ENCODE measurements around the gene PDLIM1. TPM values are rescaled to one million over a fixed set of nuclear protein-coding genes. Genes with fewer than 3 reads are reported as not detected.
"Not testable (repeated sequence)": the region's sequence is repeated elsewhere in the genome, so short reads cannot be mapped to it uniquely, and the experiment has no call there.

Gene PDLIM1
- total RNA-seq, 1 experiment from 2014 or later, result 202 TPM

DNA sequence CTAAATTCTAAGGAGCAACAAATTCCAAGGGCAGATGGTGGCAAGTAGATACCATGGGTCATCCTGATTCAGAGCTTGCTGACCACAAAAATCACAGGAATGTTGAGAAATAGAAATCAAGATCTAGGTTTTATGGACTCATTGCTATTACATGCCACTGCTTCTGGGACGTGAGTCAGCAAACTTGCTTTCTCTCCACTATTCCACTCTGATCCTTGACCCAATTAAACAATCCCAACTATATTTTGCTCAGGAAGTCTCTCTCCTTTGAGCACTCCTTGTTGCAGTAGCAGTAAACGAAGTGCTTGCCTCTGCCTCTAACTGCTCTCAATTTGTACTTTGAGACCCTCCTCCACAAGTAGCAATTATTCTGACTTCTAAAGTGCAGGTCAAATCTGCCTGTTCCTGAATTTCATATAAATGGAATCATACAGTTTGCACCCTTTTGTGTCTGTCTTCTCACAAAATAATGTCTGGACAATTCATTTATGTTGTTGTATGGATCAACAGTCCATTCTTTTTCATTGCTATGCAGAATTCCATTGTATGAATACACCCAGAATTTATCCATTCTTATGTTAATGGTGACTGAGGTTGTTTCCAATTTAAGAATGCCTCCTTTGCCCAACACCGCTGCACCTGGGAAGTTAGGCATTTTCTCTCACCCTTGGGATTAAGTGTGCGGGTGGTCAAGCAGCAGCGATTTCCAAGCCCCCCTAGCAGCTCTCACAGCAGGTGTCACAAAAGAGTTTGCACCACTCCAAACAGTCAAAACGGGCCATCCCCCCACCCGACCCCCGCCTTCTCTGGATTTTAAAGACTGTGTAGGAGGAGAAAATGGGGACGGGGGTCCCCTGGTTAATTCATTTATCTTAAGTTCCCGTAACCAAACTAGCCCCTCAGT, 60.8 kb downstream of the PDLIM1 start:
- Histone ChIP-seq H3F3A (ENCODE audit: insufficient read depth, low read depth) (peaks cover 42% of the 10 kb centered on the region), H3K4me1 (replicated peaks; ENCODE audit: insufficient read depth) (peaks cover 47% of the 10 kb centered on the region), H3K79me2 (ENCODE audit: low read depth) (no peaks in the 10 kb centered on the region), H3K4me3 (peak overlapping the region; percentile 33; the same call in 1 of the 2 replicates), H3K4me2 (peak overlapping the region; percentile 59), H3K36me3 (ENCODE audit: low read depth) (peaks cover 16% of the 10 kb centered on the region), H4K20me1 (ENCODE audit: insufficient read depth) (no peaks in the 10 kb centered on the region), H3K27me3 (ENCODE audit: insufficient read depth, low read depth) (no peaks in the 10 kb centered on the region), H3K9me2 (ENCODE audit: insufficient read depth) (no peaks in the 10 kb centered on the region), H3K9me3 (ENCODE audit: insufficient read depth, low read depth) (no peaks in the 10 kb centered on the region; the same call in 1 of the 2 replicates), H2AFZ (no peak overlapping the region), H3K27ac (peak overlapping the region; percentile 98)
- TSS peak; percentile 78 for BruUV-seq (replicated peaks)
- intact Hi-C loops (cut with micrococcal nuclease; ENCODE audit: unreplicated experiment), result loop anchor here (1.0 to 2.0 kb wide), 2 partner anchors 9 to 35 kb away; no protein-coding TSS in a partner anchor
- POLR2A ChIA-PET (ENCODE audit: unreplicated experiment), result no interaction called here
- peak; percentile 48 to 94 for DNase-seq
- CTCF ChIA-PET, result no interaction called here
- no peak for TF ChIP-seq EZH2 (IDR thresholded peaks at IDR 0.05; ENCODE audit: low read depth)
- TF ChIP-seq, protein P1, sequence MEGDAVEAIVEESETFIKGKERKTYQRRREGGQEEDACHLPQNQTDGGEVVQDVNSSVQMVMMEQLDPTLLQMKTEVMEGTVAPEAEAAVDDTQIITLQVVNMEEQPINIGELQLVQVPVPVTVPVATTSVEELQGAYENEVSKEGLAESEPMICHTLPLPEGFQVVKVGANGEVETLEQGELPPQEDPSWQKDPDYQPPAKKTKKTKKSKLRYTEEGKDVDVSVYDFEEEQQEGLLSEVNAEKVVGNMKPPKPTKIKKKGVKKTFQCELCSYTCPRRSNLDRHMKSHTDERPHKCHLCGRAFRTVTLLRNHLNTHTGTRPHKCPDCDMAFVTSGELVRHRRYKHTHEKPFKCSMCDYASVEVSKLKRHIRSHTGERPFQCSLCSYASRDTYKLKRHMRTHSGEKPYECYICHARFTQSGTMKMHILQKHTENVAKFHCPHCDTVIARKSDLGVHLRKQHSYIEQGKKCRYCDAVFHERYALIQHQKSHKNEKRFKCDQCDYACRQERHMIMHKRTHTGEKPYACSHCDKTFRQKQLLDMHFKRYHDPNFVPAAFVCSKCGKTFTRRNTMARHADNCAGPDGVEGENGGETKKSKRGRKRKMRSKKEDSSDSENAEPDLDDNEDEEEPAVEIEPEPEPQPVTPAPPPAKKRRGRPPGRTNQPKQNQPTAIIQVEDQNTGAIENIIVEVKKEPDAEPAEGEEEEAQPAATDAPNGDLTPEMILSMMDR (conservative IDR thresholded peaks at IDR 0.05), result no peak

DNA sequence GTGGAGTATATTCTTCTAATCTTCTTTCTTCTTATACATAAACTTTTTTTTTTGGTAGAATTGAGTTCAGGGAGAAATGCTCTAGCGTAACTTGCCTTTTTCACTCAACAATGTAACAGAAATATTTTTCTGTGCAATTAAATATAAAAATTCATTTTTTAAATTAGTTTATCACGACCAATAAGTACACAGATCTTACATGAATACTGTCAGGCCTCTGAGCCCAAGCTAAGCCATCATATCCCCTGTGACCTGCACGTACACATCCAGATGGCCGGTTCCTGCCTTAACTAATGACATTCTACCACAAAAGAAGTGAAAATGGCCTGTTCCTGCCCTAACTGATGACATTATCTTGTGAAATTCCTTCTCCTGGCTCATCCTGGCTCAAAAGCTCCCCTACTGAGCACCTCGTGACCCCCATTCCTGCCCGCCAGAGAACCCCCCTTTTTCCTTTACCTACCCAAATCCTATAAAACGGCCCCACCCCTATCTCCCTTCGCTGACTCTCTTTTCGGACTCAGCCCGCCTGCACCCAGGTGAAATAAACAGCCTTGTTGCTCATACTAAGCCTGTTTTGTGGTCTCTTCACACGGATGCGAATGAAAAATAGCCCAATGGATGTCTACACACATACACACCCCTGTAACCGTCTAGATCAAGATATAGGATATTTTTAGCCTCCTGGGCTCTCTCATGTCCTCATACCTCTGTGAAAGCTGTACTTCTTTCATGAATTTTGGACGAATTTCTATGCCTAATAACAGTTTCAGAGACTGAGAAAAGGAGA, 61.7 kb downstream of the PDLIM1 start:
- H4K20me1 ChIP-seq (ENCODE audit: insufficient read depth); H3K9me2 ChIP-seq (ENCODE audit: insufficient read depth); H3K9me3 ChIP-seq (ENCODE audit: insufficient read depth, low read depth); DNase-seq; H3K27me3 ChIP-seq (ENCODE audit: insufficient read depth, low read depth); H2AFZ ChIP-seq; H3K79me2 ChIP-seq (ENCODE audit: low read depth); CTCF ChIA-PET; BruUV-seq (replicated peaks); POLR2A ChIA-PET (ENCODE audit: unreplicated experiment): not testable (repeated sequence)
- Histone ChIP-seq H3K4me3 (peak overlapping the region; percentile 33; the same call in 1 of the 2 replicates), H3K4me1 (replicated peaks; ENCODE audit: insufficient read depth) (peaks cover 48% of the 10 kb centered on the region), H3K36me3 (ENCODE audit: low read depth) (peaks cover 11% of the 10 kb centered on the region), H3K4me2 (peak overlapping the region; percentile 59), H3K27ac (peak overlapping the region; percentile 98), H3F3A (ENCODE audit: insufficient read depth, low read depth) (peaks cover 50% of the 10 kb centered on the region)
- intact Hi-C loops (cut with micrococcal nuclease; ENCODE audit: unreplicated experiment), result loop anchor here (1.0 to 2.0 kb wide), 2 partner anchors 8 to 36 kb away; no protein-coding TSS in a partner anchor

DNA sequence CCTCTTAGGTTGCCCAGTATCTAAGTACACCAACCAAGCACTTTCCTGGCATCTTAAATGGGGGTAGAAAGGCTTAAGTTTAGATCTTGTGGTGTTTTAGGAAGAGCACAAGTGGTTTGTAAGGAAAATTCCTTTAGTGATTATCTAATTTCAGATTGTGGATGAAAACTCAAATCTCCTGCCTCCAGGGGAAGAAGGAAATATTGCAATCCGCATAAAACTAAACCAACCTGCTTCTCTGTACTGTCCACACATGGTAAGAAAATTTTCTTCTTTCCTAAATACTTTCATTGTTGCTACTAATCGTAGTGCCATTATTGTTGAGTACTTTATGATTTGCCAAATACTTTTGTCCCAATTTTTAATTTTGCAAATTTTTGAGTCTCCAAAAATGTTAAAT, 65.7 kb downstream of the PDLIM1 start:
- CTCF ChIA-PET, result no interaction called here
- H3K27ac ChIP-seq, result peak overlapping the region; percentile 82
- H3K79me2 ChIP-seq (ENCODE audit: low read depth), result no peaks in the 10 kb centered on the region
- peak in 1 of 2 experiments; percentile 74 for DNase-seq
- no peak for TF ChIP-seq EZH2 (IDR thresholded peaks at IDR 0.05; ENCODE audit: low read depth)
- TF ChIP-seq, protein P1 (conservative IDR thresholded peaks at IDR 0.05), result no peak; the same call in 1 of the 2 replicates
- peak overlapping the region; percentile 41 for H3K4me2 ChIP-seq
- peaks cover 60% of the 10 kb centered on the region for H3K4me1 ChIP-seq (replicated peaks; ENCODE audit: insufficient read depth)
- no peak overlapping the region for H3K4me3 ChIP-seq
- H2AFZ ChIP-seq, result no peak overlapping the region
- intact Hi-C loops (cut with micrococcal nuclease; ENCODE audit: unreplicated experiment), result no loop called here
- peaks cover 56% of the 10 kb centered on the region for H3F3A ChIP-seq (ENCODE audit: insufficient read depth, low read depth)
- no peaks in the 10 kb centered on the region for H3K9me2 ChIP-seq (ENCODE audit: insufficient read depth)
- no TSS peak for BruUV-seq (replicated peaks)
- H3K9me3 ChIP-seq (ENCODE audit: insufficient read depth, low read depth), result 0 out of 2 replicates have a peak, but pooled peaks cover 3% of the 10 kb centered on the region
- H4K20me1 ChIP-seq (ENCODE audit: insufficient read depth), result no peaks in the 10 kb centered on the region
- POLR2A ChIA-PET (ENCODE audit: unreplicated experiment), result no interaction called here
- no peaks in the 10 kb centered on the region for H3K27me3 ChIP-seq (ENCODE audit: insufficient read depth, low read depth)
- no peaks in the 10 kb centered on the region for H3K36me3 ChIP-seq (ENCODE audit: low read depth)
